SK-N-SH (cell line): ENCODE results near the gene ODAD2.

ENCODE experiments used
- CTCF ChIP-seq: fragments of 200-600 bp; sonication (generic); IDR thresholded peaks from 2 replicates; pipeline ENCODE4 v1.6.1; 2017; ENCODE audit warnings: antibody characterized with exemption, mild to moderate bottlenecking, moderate library complexity
- EP300 ChIP-seq, 2 experiments: IDR thresholded peaks; 2 replicates each; pipeline versions ENCODE4 v1.4.0 to v1.6.1; 2012; ENCODE audit warnings: borderline replicate concordance in 1 of 2, low read depth in 1 of 2, low read length in 1 of 2
- POLR2AphosphoS5 ChIP-seq: IDR thresholded peaks from 2 replicates; pipeline ENCODE4 v1.6.1; 2012; ENCODE audit warnings: low read depth, low read length
- SIN3A ChIP-seq: IDR thresholded peaks from 2 replicates; pipeline ENCODE4 v1.6.1; 2012; ENCODE audit warnings: low read depth, mild to moderate bottlenecking, low read length, moderate library complexity, borderline replicate concordance
- TF ChIP-seq, protein P1 (sequence below): fragments of 150-350 bp; IDR thresholded peaks from 2 replicates; pipeline ENCODE4 v1.6.1; 2017; ENCODE audit warnings: antibody characterized with exemption, low read length, low read depth, borderline replicate concordance

- TF ChIP-seq CTCF (no peak), EP300 (IDR thresholded peaks at IDR 0.05; ENCODE audit: borderline replicate concordance in 1 of 2, low read depth in 1 of 2, low read length in 1 of 2) (no peak), SIN3A (no peak), POLR2AphosphoS5 (no peak)
- TF ChIP-seq, protein P1, sequence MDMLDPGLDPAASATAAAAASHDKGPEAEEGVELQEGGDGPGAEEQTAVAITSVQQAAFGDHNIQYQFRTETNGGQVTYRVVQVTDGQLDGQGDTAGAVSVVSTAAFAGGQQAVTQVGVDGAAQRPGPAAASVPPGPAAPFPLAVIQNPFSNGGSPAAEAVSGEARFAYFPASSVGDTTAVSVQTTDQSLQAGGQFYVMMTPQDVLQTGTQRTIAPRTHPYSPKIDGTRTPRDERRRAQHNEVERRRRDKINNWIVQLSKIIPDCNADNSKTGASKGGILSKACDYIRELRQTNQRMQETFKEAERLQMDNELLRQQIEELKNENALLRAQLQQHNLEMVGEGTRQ = no peak
These were observed 84.0 kb downstream of the ODAD2 start for GRCh38 chr10:27914888-27915287.
